Measurements from ENCODE around the gene SLC19A1. TPM values are rescaled to one million over a fixed set of nuclear protein-coding genes. Genes with fewer than 3 reads are reported as not detected.

SLC19A1 gene
- polyA plus RNA-seq, 1 of the 3 experiments (the other 2 are of a cell fraction), result 15.0 TPM

GRCh38 chr21:45528981-45529784 is 13.1 kb downstream of the SLC19A1 start:
- CTCF ChIA-PET, result no interaction called here
- H3K4me2 ChIP-seq, result no peak overlapping the region
- peaks cover 7 to 12% of the 10 kb centered on the region in 2 experiments for H3K36me3 ChIP-seq (replicated peaks in 1 of 2; ENCODE audit: control insufficient read depth in 1 of 2, insufficient read depth in 2 of 2, low read length in 1 of 2)
- no peak overlapping the region for H3K9ac ChIP-seq
- H4K20me1 ChIP-seq (ENCODE audit: insufficient read depth), result no peaks in the 10 kb centered on the region
- 93% methylated on average over 13 of the region's 20 CpGs for WGBS (ENCODE audit: low lambda C conversion rate)
- POLR2A ChIA-PET, result no interaction called here
- H3K4me3 ChIP-seq (ENCODE audit: low read depth in 2 of 2, low read length in 1 of 2), result no peak overlapping the region
- DNase-seq, result no peak
- H3F3A ChIP-seq (replicated peaks; ENCODE audit: insufficient read depth), result no peaks in the 10 kb centered on the region
- H3K27ac ChIP-seq (ENCODE audit: low read depth in 2 of 2, low read length in 1 of 2), result no peak overlapping the region
- H3K9me3 ChIP-seq, result no peaks in the 10 kb centered on the region
- H2AFZ ChIP-seq (ENCODE audit: low read depth), result no peak overlapping the region
- H3K79me2 ChIP-seq (ENCODE audit: insufficient read depth), result no peaks in the 10 kb centered on the region
- TF ChIP-seq TEAD4 (IDR thresholded peaks at IDR 0.05; ENCODE audit: borderline replicate concordance, insufficient read depth) (no peak), RFX5 (IDR thresholded peaks at IDR 0.05; ENCODE audit: low read length) (no peak), TCF12 (IDR thresholded peaks at IDR 0.05) (no peak), POLR2AphosphoS5 (IDR thresholded peaks at IDR 0.05; ENCODE audit: low read depth, low read length) (no peak), FOXJ3 (CRISPR knock-in tag; IDR thresholded peaks at IDR 0.05) (no peak), FOSL2 (IDR thresholded peaks at IDR 0.05; ENCODE audit: borderline replicate concordance, low read depth) (no peak), NFIC (IDR thresholded peaks at IDR 0.05; ENCODE audit: borderline replicate concordance) (no peak), JUND (IDR thresholded peaks at IDR 0.05) (no peak), SIN3A (IDR thresholded peaks at IDR 0.05; ENCODE audit: borderline replicate concordance, low read depth, low read length) (no peak), CHD2 (IDR thresholded peaks at IDR 0.05; ENCODE audit: low read length, partially characterized antibody) (no peak)
- H3K4me1 ChIP-seq (ENCODE audit: control insufficient read depth in 1 of 2, insufficient read depth in 2 of 2, low read depth in 1 of 2, low read length in 1 of 2), result no peaks in the 10 kb centered on the region; a peak in 1 of 4 replicates
- no peaks in the 10 kb centered on the region for H3K27me3 ChIP-seq (ENCODE audit: insufficient read depth)
- H3K9me2 ChIP-seq, result no peaks in the 10 kb centered on the region

- peaks cover 7 to 12% of the 10 kb centered on the region in 2 experiments for H3K36me3 ChIP-seq (replicated peaks in 1 of 2; ENCODE audit: control insufficient read depth in 1 of 2, insufficient read depth in 2 of 2, low read length in 1 of 2)
- TF ChIP-seq NFIC (IDR thresholded peaks at IDR 0.05; ENCODE audit: borderline replicate concordance) (no peak), GABPA (IDR thresholded peaks at IDR 0.05; ENCODE audit: low read depth) (no peak), JUND (IDR thresholded peaks at IDR 0.05) (no peak), USF2 (IDR thresholded peaks at IDR 0.05; ENCODE audit: borderline replicate concordance, low read depth, low read length) (no peak), RFX5 (IDR thresholded peaks at IDR 0.05; ENCODE audit: low read length) (no peak), ELF1 (IDR thresholded peaks at IDR 0.05) (no peak)
- H3K9ac ChIP-seq, result no peak overlapping the region
- H3K4me1 ChIP-seq (ENCODE audit: control insufficient read depth in 1 of 2, insufficient read depth in 2 of 2, low read depth in 1 of 2, low read length in 1 of 2), result no peaks in the 10 kb centered on the region
- WGBS (ENCODE audit: low lambda C conversion rate), result 93% methylated on average over 12 of the region's 18 CpGs
- H3K4me2 ChIP-seq, result no peak overlapping the region
- no peak overlapping the region for H3K4me3 ChIP-seq (ENCODE audit: low read depth in 2 of 2, low read length in 1 of 2)
- H3K79me2 ChIP-seq (ENCODE audit: insufficient read depth), result no peaks in the 10 kb centered on the region
- H3K27ac ChIP-seq (ENCODE audit: low read depth in 2 of 2, low read length in 1 of 2), result no peak overlapping the region
- no peaks in the 10 kb centered on the region for H3F3A ChIP-seq (replicated peaks; ENCODE audit: insufficient read depth)
- no peaks in the 10 kb centered on the region for H3K27me3 ChIP-seq (ENCODE audit: insufficient read depth)
- CTCF ChIA-PET, result no interaction called here
- no peaks in the 10 kb centered on the region for H3K9me2 ChIP-seq
- no peaks in the 10 kb centered on the region for H3K9me3 ChIP-seq
- POLR2A ChIA-PET, result no interaction called here
- no peak overlapping the region for H2AFZ ChIP-seq (ENCODE audit: low read depth)
- DNase-seq, result no peak
- H4K20me1 ChIP-seq (ENCODE audit: insufficient read depth), result no peaks in the 10 kb centered on the region
These were observed 14.1 kb downstream of the SLC19A1 start for GRCh38 chr21:45528028-45528705.

All from SK-N-SH (cell line).